Measurements from ENCODE around the gene GPC6. TPM values are rescaled to one million over a fixed set of nuclear protein-coding genes. Genes with fewer than 3 reads are reported as not detected.

The GPC6 gene
- total and polyA plus RNA-seq, 9 of the 15 experiments (the other 6 are each of a cell fraction or from before 2014, with no cell fraction given) = under 0.01 to 0.20 (median 0.01) TPM; not detected in 4

DNA sequence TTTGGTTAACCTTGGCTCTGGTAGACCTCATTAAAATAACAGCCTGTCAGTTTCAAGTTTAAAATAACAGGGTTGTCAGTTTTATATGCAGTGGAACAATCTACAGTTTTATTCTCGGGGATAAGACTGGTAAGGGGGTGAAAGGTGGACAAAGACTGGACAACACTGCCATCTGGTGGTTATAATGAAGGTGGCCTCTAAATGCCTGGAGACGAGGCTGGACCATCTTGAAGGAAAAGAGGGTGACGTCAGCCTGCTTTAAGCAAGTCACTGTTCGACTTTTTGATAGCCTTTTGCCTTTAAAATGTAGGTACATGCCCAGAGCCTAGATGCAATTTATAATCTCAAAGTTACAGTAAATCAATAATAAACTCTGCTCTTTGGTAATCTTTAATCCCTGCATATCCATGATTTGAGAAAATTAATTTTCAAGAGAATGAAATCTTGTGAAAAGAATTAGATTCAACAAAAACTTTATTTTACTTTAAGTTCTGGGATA is 1135.9 kb downstream of the GPC6 start (continued):
- TF ChIP-seq MGA (IDR thresholded peaks at IDR 0.05) (no peak), TCF3 (CRISPR knock-in tag; IDR thresholded peaks at IDR 0.05) (no peak), ZNF41 (CRISPR knock-in tag; conservative IDR thresholded peaks at IDR 0.05) (no peak), TSC22D4 (tag; IDR thresholded peaks at IDR 0.05) (no peak), KLF1 (tag; IDR thresholded peaks at IDR 0.05) (no peak), RBFOX2 (IDR thresholded peaks at IDR 0.05; ENCODE audit: low read depth, low read length) (no peak), FOSL1 (tag; conservative IDR thresholded peaks at IDR 0.05) (peak; percentile 28; the same call in 1 of the 2 replicates), SMARCA5 (IDR thresholded peaks at IDR 0.05) (no peak), ZNF232 (CRISPR knock-in tag; IDR thresholded peaks at IDR 0.05) (no peak), PHB2 (IDR thresholded peaks at IDR 0.05; ENCODE audit: low read depth) (no peak), DACH1 (IDR thresholded peaks at IDR 0.05; ENCODE audit: partially characterized antibody) (no peak), ZKSCAN3 (CRISPR knock-in tag; IDR thresholded peaks at IDR 0.05) (peak; percentile 84), CTBP1 (IDR thresholded peaks at IDR 0.05; ENCODE audit: borderline replicate concordance) (no peak), MECOM (CRISPR knock-in tag; IDR thresholded peaks at IDR 0.05) (no peak)
- TF ChIP-seq, protein P1, sequence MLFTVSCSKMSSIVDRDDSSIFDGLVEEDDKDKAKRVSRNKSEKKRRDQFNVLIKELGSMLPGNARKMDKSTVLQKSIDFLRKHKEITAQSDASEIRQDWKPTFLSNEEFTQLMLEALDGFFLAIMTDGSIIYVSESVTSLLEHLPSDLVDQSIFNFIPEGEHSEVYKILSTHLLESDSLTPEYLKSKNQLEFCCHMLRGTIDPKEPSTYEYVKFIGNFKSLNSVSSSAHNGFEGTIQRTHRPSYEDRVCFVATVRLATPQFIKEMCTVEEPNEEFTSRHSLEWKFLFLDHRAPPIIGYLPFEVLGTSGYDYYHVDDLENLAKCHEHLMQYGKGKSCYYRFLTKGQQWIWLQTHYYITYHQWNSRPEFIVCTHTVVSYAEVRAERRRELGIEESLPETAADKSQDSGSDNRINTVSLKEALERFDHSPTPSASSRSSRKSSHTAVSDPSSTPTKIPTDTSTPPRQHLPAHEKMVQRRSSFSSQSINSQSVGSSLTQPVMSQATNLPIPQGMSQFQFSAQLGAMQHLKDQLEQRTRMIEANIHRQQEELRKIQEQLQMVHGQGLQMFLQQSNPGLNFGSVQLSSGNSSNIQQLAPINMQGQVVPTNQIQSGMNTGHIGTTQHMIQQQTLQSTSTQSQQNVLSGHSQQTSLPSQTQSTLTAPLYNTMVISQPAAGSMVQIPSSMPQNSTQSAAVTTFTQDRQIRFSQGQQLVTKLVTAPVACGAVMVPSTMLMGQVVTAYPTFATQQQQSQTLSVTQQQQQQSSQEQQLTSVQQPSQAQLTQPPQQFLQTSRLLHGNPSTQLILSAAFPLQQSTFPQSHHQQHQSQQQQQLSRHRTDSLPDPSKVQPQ (CRISPR knock-in tag; IDR thresholded peaks at IDR 0.05; ENCODE audit: borderline replicate concordance) = no peak
- TF ChIP-seq, protein P2, sequence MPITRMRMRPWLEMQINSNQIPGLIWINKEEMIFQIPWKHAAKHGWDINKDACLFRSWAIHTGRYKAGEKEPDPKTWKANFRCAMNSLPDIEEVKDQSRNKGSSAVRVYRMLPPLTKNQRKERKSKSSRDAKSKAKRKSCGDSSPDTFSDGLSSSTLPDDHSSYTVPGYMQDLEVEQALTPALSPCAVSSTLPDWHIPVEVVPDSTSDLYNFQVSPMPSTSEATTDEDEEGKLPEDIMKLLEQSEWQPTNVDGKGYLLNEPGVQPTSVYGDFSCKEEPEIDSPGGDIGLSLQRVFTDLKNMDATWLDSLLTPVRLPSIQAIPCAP (CRISPR knock-in tag; IDR thresholded peaks at IDR 0.05; ENCODE audit: borderline replicate concordance) = no peak
